Jurkat, Clone E6-1 (cell line): ENCODE data around the gene SCAP.
"Not testable (repeated sequence)": the region's sequence is repeated elsewhere in the genome, so short reads cannot be mapped to it uniquely, and the experiment has no call there.

Experiments
- DNase-seq: peaks from one replicate; pipeline ENCODE4 v3.0.0-alpha.2; 2011; ENCODE audit warnings: low read depth, low spot score
- H3K4me3 ChIP-seq: 2 replicates; pipeline ENCODE4 v1.5.1; 2011; ENCODE audit warnings: mild to moderate bottlenecking, low read length, control low read depth, moderate library complexity

Gene SCAP

DNA sequence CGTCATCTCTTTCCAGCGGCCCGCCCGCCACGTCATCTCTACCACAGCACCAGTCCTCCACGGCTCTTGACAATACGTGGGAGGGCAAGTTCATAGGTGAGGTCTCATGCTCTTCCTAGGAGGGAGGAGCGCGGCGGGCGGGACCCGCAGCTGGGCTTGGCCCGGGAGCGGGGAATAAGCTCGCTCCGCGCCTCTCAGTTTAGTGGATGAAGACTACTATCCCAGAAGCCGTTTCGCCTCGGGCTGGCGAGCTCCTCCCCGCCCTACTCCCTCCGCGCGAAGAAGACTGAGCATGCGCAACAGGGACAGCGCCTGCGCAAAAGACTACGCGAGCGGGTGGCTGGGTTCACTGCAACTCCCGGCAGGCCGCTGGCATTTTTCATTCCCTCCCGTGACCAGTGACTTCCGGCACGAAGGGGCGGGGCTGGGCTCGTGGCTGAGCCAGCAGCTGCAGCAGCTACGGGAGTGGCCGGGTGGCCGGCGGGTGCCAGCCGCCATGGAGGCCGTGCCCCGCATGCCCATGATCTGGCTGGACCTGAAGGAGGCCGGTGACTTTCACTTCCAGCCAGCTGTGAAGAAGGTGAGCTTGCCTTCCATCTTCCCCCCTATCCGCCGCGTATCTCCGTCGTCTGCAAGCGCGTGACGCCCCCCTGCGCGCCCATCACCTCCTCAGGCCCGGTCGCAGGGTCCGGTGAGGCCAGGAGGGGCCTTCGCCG lies 95.0 kb downstream of the SCAP start, which contains the start of gene PTPN23:
Gene PTPN23, plus strand, starts transcription at position 421 of the 716 bp plus-strand sequence. Its CDS starts 76 bp downstream, at position 497.
- peak; percentile 97 for DNase-seq
- H3K4me3 ChIP-seq, result peak within 1 kb of the TSS; percentile 93

GRCh38 chr3:47380026-47380600 lies 95.6 kb downstream of the SCAP start:
- DNase-seq, result no peak
- peak overlapping the region; percentile 93 for H3K4me3 ChIP-seq

DNA sequence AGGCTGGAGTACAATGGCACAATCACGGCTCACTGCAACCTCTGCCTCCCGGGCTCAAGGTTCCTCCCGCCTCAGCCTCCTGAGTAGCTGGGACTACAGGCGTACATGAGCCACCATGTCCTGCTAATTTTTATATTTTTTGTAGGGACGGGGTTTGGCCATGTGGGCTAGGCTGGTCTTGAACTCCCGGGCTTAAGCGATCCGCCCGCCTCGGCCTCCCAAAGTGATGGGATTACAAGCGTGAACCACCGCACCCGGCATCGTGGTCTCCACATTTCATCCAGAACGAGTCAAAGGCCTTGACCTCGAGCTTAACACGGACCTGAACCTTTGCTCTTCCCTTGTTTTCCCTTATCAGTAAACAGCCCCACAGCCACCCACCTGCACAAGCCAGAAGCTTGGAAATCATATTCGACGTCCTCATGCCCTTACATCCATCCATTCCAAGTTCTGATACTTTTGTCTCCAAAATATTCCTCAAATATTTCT lies 96.3 kb downstream of the SCAP start:
- H3K4me3 ChIP-seq, result peak overlapping the region; percentile 93
- DNase-seq, result no peak

- DNase-seq, result no peak
- no peak overlapping the region for H3K4me3 ChIP-seq
Observed at GRCh38 chr3:47378869-47379268, 96.9 kb downstream of the SCAP start.

GRCh38 chr3:47377186-47377585 lies 98.6 kb downstream of the SCAP start:
- no peak for DNase-seq
- H3K4me3 ChIP-seq, result no peak overlapping the region

GRCh38 chr3:47376393-47376792 lies 99.3 kb downstream of the SCAP start:
- no peak overlapping the region for H3K4me3 ChIP-seq
- DNase-seq, result no peak

- DNase-seq, result no peak
- no peak overlapping the region for H3K4me3 ChIP-seq
Observed at GRCh38 chr3:47374587-47374986, 101.2 kb downstream of the SCAP start.

DNA sequence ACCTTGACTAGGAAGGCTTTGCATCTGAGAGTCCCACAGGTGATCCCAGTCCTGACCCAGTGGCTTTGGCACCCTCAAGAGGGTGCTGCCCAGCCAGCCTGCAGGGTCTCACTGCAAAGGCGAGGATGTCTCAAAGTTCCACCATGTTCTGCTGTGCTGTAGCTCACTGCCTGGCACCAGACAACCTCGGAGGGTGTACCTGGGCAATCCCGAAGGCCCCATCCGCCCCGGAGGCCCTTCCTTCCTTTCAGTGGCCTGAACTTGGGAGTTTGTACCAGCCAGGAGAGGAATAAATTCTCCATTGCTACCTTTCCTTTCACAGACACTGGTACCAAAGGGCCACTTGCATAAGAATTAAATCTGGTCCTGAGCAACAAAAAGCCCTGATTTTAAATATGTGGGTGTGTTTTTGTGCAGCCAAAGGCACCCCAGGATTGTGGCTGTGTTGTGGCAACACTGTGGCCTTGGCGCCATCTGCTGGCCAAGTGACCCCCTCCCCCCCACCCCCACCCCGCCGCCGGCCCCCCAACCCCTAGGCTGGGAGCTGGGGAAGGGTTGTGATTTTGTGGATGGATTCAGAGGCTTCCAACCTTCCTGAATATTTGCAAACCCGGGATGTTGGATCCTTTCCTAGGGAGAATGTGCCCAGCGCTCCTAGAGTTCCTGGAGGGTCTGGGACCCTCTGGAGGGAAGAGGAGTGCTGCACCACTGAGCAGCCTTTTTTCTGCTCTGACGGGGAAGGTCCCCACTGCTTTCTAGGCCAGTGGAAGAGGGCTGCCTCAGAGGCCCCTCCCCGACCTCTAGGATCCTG lies 104.6 kb downstream of the SCAP start:
- H3K4me3 ChIP-seq, result no peak overlapping the region
- DNase-seq, result no peak

DNA sequence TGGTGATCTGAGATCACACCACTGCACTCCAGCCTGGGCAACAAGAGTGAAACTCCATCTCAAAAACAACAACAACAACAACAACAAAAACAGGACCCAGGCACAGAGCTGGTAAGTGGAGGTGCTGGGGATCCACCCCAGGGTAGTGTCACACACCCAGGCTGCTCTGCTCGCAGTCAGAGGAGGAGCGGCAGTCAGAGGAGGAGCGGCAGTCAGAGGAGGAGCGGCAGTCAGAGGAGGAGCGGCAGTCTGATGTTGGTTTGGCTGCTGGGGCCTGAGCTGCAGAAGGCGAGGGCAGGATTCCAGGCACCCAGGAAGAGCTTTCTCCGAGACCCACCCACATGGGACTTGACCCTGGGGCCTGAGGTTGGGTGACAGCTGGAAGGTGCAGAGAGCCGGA lies 105.7 kb downstream of the SCAP start:
- H3K4me3 ChIP-seq, DNase-seq: not testable (repeated sequence)

DNA sequence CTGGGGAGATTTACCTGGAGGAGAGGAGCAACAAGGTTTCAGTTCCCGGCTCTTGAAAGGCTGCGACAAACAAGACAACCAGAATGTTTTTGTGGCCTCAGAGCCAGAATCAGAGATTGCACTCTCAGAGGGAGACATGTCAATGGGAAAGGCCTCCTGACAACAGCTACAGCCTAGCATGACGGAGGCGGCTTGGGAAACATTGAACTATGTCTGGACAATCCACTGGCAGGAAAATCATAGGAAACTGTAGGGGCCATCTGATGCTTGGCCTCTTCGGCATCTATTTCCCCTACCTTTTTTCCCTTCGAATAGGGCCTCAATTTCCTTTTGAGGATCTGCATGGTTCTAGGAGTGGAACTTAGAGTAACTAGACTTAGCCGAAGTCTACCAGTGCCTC lies 108.1 kb downstream of the SCAP start:
- DNase-seq, result no peak
- no peak overlapping the region for H3K4me3 ChIP-seq

DNA sequence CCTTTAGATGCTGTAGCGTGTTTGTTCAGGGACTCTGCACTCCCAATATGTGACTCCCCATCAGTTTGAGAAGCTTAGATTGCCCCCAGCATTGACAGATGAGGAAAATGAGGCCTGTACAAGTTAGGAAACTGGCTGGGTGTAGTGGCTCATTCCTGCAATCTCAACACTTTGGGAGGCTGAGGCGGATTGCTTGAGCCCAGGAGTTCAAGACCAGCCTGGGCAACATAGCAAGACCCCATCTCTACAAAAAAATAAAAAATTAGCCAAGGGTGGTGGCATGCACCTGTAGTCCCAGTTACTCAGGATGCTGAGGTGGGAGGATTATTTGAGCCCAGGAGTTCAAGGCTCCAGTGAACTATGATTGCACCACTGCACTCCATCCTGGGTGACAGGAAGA lies 108.9 kb downstream of the SCAP start:
- DNase-seq, result no peak
- no peak overlapping the region for H3K4me3 ChIP-seq

- no peak overlapping the region for H3K4me3 ChIP-seq
- DNase-seq, result no peak
Observed at GRCh38 chr3:47365213-47366153, 110.3 kb downstream of the SCAP start.
